Umbilical cord (tissue), 2 donors: ENCODE measurements around the gene CDKN3. TPM values are rescaled to one million over a fixed set of nuclear protein-coding genes. Genes with fewer than 3 reads are reported as not detected.
"Not testable (repeated sequence)": the region's sequence is repeated elsewhere in the genome, so short reads cannot be mapped to it uniquely, and the experiment has no call there.

Experiments
- DNase-seq: peaks from one replicate; pipeline ENCODE4 v3.0.0-alpha.2; 2015; ENCODE audit warnings: low spot score
- total RNA-seq: library from RNA; depleted of rRNA; stranded (reverse); fragments of >200 nt; gene quantifications from one replicate; pipeline ENCODE4 v1.2.3, GENCODE V29; 2014; ENCODE audit warnings: low replicate concordance; ENCODE audit not compliant: insufficient read depth

CDKN3 gene
- total RNA-seq, 1 donor from 2014 or later: 8.7 TPM

- no peak for DNase-seq
These were observed 58.6 kb downstream of the CDKN3 start for GRCh38 chr14:54455363-54455762.

- DNase-seq: not testable (repeated sequence)
These were observed 60.2 kb downstream of the CDKN3 start for GRCh38 chr14:54456820-54457608.

GRCh38 chr14:54457609-54457996, 60.8 kb downstream of the CDKN3 start:
- no peak for DNase-seq

GRCh38 chr14:54458536-54458935, 61.7 kb downstream of the CDKN3 start:
- not testable (repeated sequence) for DNase-seq

GRCh38 chr14:54459106-54459505, 62.3 kb downstream of the CDKN3 start:
- no peak for DNase-seq

GRCh38 chr14:54462048-54462447, 65.2 kb downstream of the CDKN3 start:
- DNase-seq: no peak

- no peak for DNase-seq
These were observed 68.8 kb downstream of the CDKN3 start for GRCh38 chr14:54465654-54466053.

GRCh38 chr14:54467280-54467679, 70.5 kb downstream of the CDKN3 start:
- no peak for DNase-seq

Other genes with a start within 250 kb of the CDKN3 start
- gene CNIH1, start 44.4 kb downstream of the CDKN3 start, total RNA-seq: 112 TPM
- 66.0 TPM for gene GMFB, start 92.0 kb downstream of the CDKN3 start, total RNA-seq
- 23.4 TPM for gene CGRRF1, start 112.9 kb downstream of the CDKN3 start, total RNA-seq
- gene SAMD4A, start 170.1 kb downstream of the CDKN3 start, total RNA-seq: 138 TPM